GM19395 (cell line): ENCODE results near the gene RAB11A.
"Not testable (repeated sequence)": the region's sequence is repeated elsewhere in the genome, so short reads cannot be mapped to it uniquely, and the experiment has no call there.

Experiments
- ATAC-seq: cut with Tn5 transposase; IDR thresholded peaks from one replicate; pipeline ENCODE4 v1.9.1; 2021; ENCODE audit warnings: mild to moderate bottlenecking, moderate library complexity; ENCODE audit not compliant: unreplicated experiment

RAB11A gene

DNA sequence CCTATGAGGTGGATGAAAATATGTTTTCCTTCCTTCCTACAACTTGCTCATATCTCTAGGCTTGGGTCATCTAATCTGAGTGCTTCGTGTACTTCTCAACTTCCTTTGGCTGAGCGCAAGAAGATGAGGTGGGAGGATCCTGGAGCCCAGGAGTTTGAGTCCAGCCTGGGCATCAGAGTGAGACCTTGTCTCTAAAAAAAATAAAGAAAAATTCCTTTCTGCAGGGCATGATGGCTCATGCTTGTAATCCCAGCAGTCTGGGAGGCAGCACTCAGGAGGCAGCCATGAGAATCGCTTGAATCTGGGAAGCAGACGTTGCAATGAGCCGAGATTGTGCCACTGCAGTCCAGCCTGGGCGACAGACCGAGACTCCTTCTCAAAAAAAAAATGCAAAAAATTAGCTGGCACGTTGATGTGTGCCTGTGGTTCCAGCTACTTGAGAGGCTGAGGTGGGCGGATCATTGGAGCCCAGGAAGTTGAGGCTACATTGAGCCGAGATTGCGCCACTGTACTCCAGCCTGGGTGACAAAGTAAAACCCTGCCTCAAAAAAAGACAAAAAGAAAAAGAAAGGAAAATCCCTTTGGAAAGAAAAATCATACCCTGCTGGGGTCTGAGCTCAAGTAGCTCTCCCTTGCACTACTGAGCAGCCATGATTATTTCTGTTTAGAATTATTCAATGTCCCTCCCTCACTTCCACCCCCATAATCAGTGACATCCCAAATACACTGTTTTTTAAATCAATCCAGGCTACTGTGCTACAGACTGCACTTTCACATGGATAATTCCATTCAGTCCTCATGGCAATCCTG is 28.0 kb upstream of the RAB11A start:
- no peak for ATAC-seq

GRCh38 chr15:65845826-65846519 is 23.3 kb upstream of the RAB11A start:
- no peak for ATAC-seq

- ATAC-seq = no peak
Observed at GRCh38 chr15:65847989-65848388, 21.3 kb upstream of the RAB11A start.

DNA sequence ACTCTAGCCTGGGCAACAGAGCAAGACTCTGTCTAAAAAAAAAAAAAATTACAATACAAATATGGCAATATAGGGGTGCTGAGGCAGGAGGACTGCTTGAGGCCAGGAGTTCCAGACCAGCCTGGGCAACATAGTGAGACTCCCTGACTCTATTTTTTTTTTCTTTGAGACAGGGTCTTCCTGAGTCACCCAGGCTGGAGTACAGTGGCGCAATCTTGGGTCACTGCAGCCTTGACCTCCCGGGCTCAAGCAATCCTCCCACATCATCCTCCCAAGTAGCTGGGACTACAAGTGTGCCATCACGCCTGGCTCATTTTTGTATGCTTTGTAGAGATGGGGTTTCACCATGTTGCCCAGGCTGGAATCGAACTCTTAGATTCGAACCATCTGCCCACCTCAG is 17.3 kb upstream of the RAB11A start:
- ATAC-seq = no peak

GRCh38 chr15:65856821-65857455 is 12.4 kb upstream of the RAB11A start:
- ATAC-seq = no peak

GRCh38 chr15:65857718-65858402 is 11.4 kb upstream of the RAB11A start:
- no peak for ATAC-seq

- no peak for ATAC-seq
Observed at GRCh38 chr15:65862682-65863081, 6.6 kb upstream of the RAB11A start.

DNA sequence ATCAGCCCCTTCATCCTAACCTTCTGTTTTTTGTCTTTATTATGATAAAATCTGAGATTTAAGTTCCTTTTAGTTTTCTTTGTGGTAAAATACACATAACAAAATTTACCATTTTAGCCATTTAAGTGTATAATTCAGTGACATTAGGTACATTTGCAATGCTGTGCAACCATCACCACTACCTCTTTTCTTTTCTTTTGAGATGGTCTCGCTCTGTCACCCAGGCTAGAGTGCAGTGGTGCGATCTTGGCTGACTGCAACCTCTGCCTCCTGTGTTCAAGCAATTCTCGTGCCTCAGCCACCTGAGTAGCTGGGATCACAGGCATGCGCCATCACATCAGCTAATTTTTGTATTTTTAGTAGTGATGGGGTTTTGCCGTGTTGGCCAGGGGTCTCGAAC is 6.2 kb upstream of the RAB11A start:
- ATAC-seq = no peak

DNA sequence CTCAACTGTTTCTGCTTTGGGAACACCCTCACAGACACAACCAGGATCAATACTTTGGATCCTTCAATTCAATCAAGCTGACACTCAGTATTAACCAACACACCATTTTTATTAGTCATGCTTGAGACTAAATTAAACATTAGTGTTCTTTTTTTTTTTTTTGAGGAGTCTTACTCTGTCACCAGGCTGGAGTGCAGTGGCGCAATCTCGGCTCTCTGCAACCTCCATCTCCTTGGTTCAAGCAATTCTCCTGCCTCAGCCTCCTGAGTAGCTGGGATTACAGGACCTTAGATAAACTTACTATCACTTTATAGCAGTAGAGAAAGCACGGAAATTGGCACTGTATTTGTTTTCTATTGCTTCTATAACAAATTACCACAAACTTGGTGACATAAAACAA is 2.0 kb upstream of the RAB11A start:
- no peak for ATAC-seq

GRCh38 chr15:65867933-65868332 is 1.4 kb upstream of the RAB11A start:
- not testable (repeated sequence) for ATAC-seq

DNA sequence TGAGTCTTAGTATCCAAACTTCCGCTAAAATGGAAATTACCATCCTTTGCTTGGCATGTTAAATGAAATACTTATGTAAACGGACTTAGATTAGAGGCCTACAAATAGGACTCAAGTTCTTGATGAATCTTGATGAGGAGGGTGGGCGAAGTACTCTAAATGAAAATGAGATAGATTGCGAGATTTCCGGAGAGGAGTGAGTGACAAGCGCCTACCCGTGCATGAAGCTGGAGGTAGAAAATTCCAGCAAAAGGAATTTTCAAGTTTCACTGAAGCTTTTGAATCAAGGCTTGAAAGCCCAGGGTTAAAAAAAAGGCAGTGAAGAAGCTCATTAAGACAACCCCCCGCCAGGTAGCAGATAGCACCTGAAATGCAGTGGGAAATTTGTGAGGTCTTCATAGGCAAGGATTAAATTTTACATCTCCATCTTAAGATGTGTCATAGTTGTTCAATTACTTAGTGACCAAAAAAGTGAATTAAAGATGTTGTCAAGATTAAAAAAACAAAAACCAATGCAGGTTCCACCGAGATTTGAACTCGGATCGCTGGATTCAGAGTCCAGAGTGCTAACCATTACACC is 655 bp upstream of the RAB11A start:
- ATAC-seq = no peak

GRCh38 chr15:65869954-65870871 is 922 bp downstream of the RAB11A start:
- no peak for ATAC-seq

DNA sequence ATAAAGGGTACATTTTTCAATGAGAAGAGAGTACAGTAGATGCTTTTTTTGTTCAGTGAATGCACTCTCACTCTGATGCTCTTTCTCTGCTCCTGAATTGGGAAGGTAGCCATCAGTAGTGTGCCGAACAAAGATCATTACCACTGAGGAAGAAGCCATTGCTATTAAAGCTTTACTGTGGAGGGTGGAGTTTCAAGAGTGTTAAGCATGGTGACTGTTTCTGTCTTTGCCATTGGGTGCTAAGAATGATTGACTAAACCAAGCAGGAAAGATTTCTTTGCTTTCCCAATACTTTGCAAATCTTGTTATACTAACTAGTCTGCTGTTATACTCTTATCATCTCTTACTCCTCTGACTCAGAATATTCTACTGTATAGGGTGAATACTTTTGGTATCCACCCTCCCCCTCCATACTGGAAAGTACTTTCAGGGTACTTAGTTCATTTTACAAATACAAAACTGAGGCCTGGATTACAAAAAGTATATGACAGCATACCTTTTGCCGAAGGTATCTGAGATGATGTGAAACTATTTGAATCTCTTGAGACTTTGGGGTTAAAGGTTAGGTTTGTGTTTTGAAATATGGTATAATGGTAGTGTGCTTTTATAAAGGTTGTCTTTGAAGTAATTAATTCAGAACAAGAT is 1.7 kb downstream of the RAB11A start:
- ATAC-seq = no peak

GRCh38 chr15:65871886-65872285 is 2.6 kb downstream of the RAB11A start:
- not testable (repeated sequence) for ATAC-seq

DNA sequence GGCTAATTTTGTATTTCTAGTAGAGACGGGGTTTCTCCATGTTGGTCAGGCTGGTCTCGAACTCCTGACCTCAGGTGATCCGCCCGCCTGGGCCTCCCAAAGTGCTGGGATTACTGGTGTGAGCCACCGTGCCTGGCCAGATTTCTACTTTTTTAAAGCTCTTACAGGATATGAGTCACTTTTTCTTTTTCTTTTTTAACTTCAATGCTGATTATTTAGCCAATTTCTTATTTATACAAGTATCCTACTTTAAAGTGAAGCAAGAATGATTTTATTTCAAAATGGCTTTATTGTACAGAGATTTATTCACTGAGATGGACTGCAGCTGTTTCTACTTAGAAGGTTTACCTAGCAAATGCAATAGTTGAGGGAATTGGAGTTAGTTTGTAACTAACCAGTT is 3.3 kb downstream of the RAB11A start:
- ATAC-seq = not testable (repeated sequence)

DNA sequence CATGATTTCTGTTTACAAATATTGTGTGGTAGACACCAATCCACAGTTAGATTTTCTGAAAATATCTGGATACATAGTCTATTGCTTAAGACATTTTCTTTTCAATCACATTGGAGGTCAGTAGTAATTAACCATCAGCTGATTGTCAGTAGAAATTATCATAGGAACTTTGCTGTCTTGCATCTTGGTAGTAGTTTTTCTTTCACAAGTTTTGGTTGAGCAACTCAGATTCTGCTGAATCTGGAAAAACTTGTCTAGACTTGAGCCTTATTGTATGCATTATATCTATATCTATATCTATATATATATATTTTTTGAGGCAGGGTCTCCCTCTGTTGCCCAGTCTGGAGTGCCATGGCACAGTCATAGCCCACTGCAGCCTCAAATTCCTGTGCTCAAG is 4.0 kb downstream of the RAB11A start:
- no peak for ATAC-seq

GRCh38 chr15:65875458-65875857 is 6.2 kb downstream of the RAB11A start:
- ATAC-seq = no peak

DNA sequence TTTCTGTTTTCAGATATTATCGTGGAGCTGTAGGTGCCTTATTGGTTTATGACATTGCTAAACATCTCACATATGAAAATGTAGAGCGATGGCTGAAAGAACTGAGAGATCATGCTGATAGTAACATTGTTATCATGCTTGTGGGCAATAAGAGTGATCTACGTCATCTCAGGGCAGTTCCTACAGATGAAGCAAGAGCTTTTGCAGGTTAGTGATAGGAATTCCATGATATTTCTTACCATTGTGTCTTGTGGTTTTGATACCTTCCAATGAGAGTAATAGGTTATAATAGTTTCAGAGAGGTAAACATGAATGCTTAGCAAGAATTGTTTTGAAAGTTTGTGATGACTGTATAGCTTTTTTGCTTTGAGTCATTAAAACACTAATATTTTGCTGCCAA is 8.5 kb downstream of the RAB11A start:
- ATAC-seq = no peak

DNA sequence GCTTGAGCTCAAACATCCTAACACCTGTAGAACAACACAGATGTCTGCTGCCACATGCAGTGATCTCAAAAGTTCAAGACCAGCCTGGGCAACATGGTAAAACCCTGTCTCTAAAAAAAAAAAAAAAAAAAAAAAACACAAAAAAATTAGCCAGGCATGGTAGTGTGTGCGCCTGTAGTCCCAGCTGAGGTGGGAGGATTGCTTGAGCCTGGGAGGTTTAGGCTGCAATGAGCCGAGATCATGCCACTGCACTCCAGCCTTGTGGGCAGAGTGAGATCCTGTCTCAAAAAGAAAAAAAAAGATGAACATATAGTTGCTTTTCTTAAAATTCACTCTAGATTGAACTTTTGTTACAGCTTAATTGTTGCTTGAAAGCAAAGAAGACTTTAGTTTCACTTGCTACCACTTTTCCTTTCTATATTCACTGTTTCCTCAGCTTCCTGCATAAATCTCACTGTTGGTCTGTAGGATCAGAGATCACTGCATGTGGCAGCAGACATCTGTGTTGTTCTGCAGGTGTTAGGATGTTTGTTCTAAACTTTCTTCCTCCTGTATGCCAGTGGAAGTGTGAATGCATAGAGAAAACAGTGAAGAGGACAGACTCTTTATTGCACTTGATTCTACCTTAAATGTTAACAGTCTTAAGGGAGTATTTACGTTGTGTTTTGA is 12.6 kb downstream of the RAB11A start:
- ATAC-seq = no peak
